ENCODE results near the gene SLC37A1. TPM values are rescaled to one million over a fixed set of nuclear protein-coding genes. Genes with fewer than 3 reads are reported as not detected.

SLC37A1 gene
- total and polyA plus RNA-seq, 9 of the 15 experiments (the other 6 are each of a cell fraction or from before 2014, with no cell fraction given) = 0.06 to 3.4 (median 0.40) TPM

GRCh38 chr21:42583477-42584295 lies 70.0 kb downstream of the SLC37A1 start:
- Histone ChIP-seq H3K9me1 (ENCODE audit: control insufficient read depth, insufficient read depth, low read length) (no peaks in the 10 kb centered on the region), H3K79me2 (ENCODE audit: control insufficient read depth, insufficient read depth, low read length) (no peaks in the 10 kb centered on the region), H2AFZ (ENCODE audit: low read depth, low read length) (no peak overlapping the region), H3K4me1 (replicated peaks in 1 of 2; ENCODE audit: control insufficient read depth in 2 of 2, insufficient read depth in 2 of 2, low read length in 2 of 2) (peaks cover 0 to 6% of the 10 kb centered on the region in 2 experiments; a peak in 1 of 5 replicates), H3K4me2 (ENCODE audit: insufficient read depth, low read length) (no peak overlapping the region), H3K36me3 (ENCODE audit: control insufficient read depth, insufficient read depth, low read length) (no peaks in the 10 kb centered on the region), H3K9me3 (replicated peaks; ENCODE audit: control insufficient read depth, insufficient read depth, low read depth, low read length) (no peaks in the 10 kb centered on the region), H3K27ac (ENCODE audit: extremely low read depth, low read depth, low read length) (no peak overlapping the region), H4K20me1 (replicated peaks; ENCODE audit: control insufficient read depth, insufficient read depth, low read length) (peaks cover 4% of the 10 kb centered on the region; the same call in 1 of the 2 replicates), H3K27me3 (ENCODE audit: control insufficient read depth in 2 of 2, insufficient read depth in 2 of 2, low read length in 2 of 2) (peaks cover 48 to 85% of the 10 kb centered on the region in 2 experiments), H3K4me3 (no peak overlapping the region), H3K9ac (ENCODE audit: insufficient read depth in 1 of 2, low read depth in 2 of 2, low read length in 2 of 2) (no peak overlapping the region)
- POLR2A ChIA-PET = interaction anchor here (1.0 to 1.4 kb wide), 2 partner anchors 9 to 12 kb away, joined by 3 to 13 read pairs; no protein-coding TSS in a partner anchor
- ATAC-seq (no peak), FAIRE-seq (no peak), DNase-seq (ENCODE audit: extremely low read depth in 1 of 4, low spot score in 3 of 4) (no peak)
- no peak for TF ChIP-seq MTA1 (IDR thresholded peaks at IDR 0.05; ENCODE audit: borderline replicate concordance)
- TF ChIP-seq SAFB2 (IDR thresholded peaks at IDR 0.05; ENCODE audit: borderline replicate concordance, low read depth, low read length, severe bottlenecking) = no peak
- no peak for TF ChIP-seq HDAC3 (IDR thresholded peaks at IDR 0.05; ENCODE audit: borderline replicate concordance, partially characterized antibody)
- TF ChIP-seq SAFB (IDR thresholded peaks at IDR 0.05; ENCODE audit: borderline replicate concordance, low read depth, low read length) = no peak
- TF ChIP-seq ZNF239 (CRISPR knock-in tag; IDR thresholded peaks at IDR 0.05) = no peak
- in situ Hi-C loops (cut with MboI) = no loop called here
- intact Hi-C loops (cut with micrococcal nuclease) = no loop called here
- BruUV-seq (replicated peaks) = no TSS peak
- 1% methylated on average over 20 of the region's 20 CpGs for WGBS (ENCODE audit: insufficient coverage, low coverage, missing lambda C conversion rate)
- CTCF ChIA-PET (ENCODE audit: low intra/inter-chr PET ratio) = no interaction called here

Data from K562 (cell line).